HL-60 (cell line): ENCODE data around the gene AFAP1L2.

Experiments
- POLR2AphosphoS5 ChIP-seq: IDR thresholded peaks from 2 replicates; pipeline ENCODE4 v1.6.1; 2012; ENCODE audit warnings: low read depth
- TF ChIP-seq, protein P1 (sequence below): IDR thresholded peaks from one replicate; pipeline ENCODE4 v1.5.1; 2011; ENCODE audit warnings: low read length, control low read depth, inconsistent platforms; ENCODE audit not compliant: insufficient read depth

GRCh38 chr10:114256008-114256765 is 148.1 kb downstream of the AFAP1L2 start:
- TF ChIP-seq, protein P1, sequence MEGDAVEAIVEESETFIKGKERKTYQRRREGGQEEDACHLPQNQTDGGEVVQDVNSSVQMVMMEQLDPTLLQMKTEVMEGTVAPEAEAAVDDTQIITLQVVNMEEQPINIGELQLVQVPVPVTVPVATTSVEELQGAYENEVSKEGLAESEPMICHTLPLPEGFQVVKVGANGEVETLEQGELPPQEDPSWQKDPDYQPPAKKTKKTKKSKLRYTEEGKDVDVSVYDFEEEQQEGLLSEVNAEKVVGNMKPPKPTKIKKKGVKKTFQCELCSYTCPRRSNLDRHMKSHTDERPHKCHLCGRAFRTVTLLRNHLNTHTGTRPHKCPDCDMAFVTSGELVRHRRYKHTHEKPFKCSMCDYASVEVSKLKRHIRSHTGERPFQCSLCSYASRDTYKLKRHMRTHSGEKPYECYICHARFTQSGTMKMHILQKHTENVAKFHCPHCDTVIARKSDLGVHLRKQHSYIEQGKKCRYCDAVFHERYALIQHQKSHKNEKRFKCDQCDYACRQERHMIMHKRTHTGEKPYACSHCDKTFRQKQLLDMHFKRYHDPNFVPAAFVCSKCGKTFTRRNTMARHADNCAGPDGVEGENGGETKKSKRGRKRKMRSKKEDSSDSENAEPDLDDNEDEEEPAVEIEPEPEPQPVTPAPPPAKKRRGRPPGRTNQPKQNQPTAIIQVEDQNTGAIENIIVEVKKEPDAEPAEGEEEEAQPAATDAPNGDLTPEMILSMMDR: no peak
- TF ChIP-seq POLR2AphosphoS5: no peak
